Uterus (tissue), 4 donors: ENCODE data around the gene GNAT1. TPM values are rescaled to one million over a fixed set of nuclear protein-coding genes. Genes with fewer than 3 reads are reported as not detected.

ENCODE experiments used
- DNase-seq, 2 donors: peaks; one replicate each; pipeline ENCODE4 v3.0.0-alpha.2; 2019 to 2020
- H3K27ac ChIP-seq, 2 donors: fragments of 200-600 bp; sonication (generic); 1 replicate in 1 of 2; 2 replicates in 1 of 2; pipeline ENCODE4 v1.5.1; 2016 to 2018
- H3K27me3 ChIP-seq, 2 donors: fragments of 200-600 bp; sonication (generic); one replicate each; pipeline ENCODE4 v1.5.1; 2018 to 2019; ENCODE audit warnings: control low read depth in 1 of 2
- H3K36me3 ChIP-seq, 2 donors: fragments of 200-600 bp; sonication (generic); one replicate each; pipeline ENCODE4 v1.5.1; 2019; ENCODE audit warnings: control low read depth in 1 of 2
- H3K4me1 ChIP-seq, 2 donors: fragments of 200-600 bp; sonication (generic); one replicate each; pipeline ENCODE4 v1.5.1; 2018 to 2019; ENCODE audit warnings: control low read depth in 1 of 2
- H3K4me3 ChIP-seq, 2 donors: fragments of 200-600 bp; sonication (generic); 1 replicate in 1 of 2; 2 replicates in 1 of 2; pipeline ENCODE4 v1.5.1; 2018 to 2019; ENCODE audit warnings: mild to moderate bottlenecking in 1 of 2
- H3K9me3 ChIP-seq, 2 donors: fragments of 200-600 bp; sonication (generic); one replicate each; pipeline ENCODE4 v1.5.1; 2019; ENCODE audit warnings: control low read depth in 1 of 2
- CTCF ChIP-seq, 4 experiments: fragments of 200-600 bp in 2 of 4; fragments of 450-650 bp in 2 of 4; sonication (generic) in 2 of 4; IDR thresholded peaks; one replicate each; pipeline ENCODE4 v1.5.1; 2016 to 2019; ENCODE audit warnings: antibody characterized with exemption in 4 of 4, mild to moderate bottlenecking in 2 of 4, moderate library complexity in 1 of 4
- POLR2A ChIP-seq, 2 donors: fragments of 450-650 bp; IDR thresholded peaks; one replicate each; pipeline ENCODE4 v1.6.1; 2016; ENCODE audit warnings: antibody characterized with exemption in 2 of 2, mild to moderate bottlenecking in 1 of 2, moderate library complexity in 1 of 2
- intact Hi-C: fragments of 100-400 bp; cut with DNase I; formaldehyde crosslinking; loops from one replicate; pipeline ENCODE4 v1.15.1; 2023; ENCODE audit warnings: low total_unique reads
- total RNA-seq, 4 donors: library from RNA; depleted of rRNA in 3 of 4; stranded (reverse); fragments of >200 nt in 3 of 4; gene quantifications; one replicate each; pipeline versions ENCODE4 v1.1.0 to v1.2.4, GENCODE V29; 2014 to 2023
- donor health status: DM: yes; HTN: yes; CAD: no.

The GNAT1 gene
- total RNA-seq, 4 donors from 2014 or later = not detected

DNA sequence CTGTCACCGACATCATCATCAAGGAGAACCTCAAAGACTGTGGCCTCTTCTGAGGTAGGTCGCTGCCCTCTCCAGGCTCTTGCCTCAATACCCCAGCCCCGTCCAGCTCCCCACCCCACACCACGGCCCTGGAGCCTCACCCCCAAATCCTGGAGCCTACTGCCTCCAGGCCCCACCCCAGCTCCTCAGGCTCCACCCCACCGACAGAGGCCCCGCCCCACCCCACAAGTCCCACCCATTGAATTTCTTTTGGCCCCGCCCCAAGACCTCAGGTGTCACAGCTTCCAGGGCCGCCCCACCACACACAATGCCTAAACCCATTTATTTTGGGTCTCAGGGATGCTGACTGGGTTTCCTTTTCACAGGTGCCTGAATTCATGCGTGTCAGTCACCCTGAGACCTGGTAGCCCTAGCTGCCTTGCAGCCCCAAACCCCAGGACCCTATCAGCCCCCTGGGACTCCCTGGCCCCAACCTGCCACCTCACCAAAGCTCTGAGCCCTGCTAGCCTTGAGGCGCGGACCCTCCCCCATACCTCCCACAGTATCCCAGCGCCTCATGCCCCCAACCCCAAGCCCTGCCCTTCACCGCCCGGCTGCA, 3.6 kb downstream of the GNAT1 start:
- no peak for DNase-seq
- no peak overlapping the region for H3K27ac ChIP-seq
- intact Hi-C loops = loop anchor here (5.0 kb wide), 2 partner anchors 32 to 82 kb away; partner anchors contain the start of gene LSMEM2
- H3K27me3 ChIP-seq = peaks cover 15 to 17% of the 10 kb centered on the region in 2 donors
- H3K9me3 ChIP-seq = no peaks in the 10 kb centered on the region
- no peak overlapping the region for H3K4me3 ChIP-seq
- H3K36me3 ChIP-seq = no peaks in the 10 kb centered on the region
- TF ChIP-seq CTCF (IDR thresholded peaks at IDR 0.05) = no peak
- no peak for TF ChIP-seq POLR2A (IDR thresholded peaks at IDR 0.05)
- H3K4me1 ChIP-seq = peaks cover 0 to 7% of the 10 kb centered on the region in 2 donors

GRCh38 chr3:50195501-50196252, 4.3 kb downstream of the GNAT1 start:
- no peak for DNase-seq
- no peaks in the 10 kb centered on the region for H3K9me3 ChIP-seq
- peaks cover 15 to 17% of the 10 kb centered on the region in 2 donors for H3K27me3 ChIP-seq
- H3K4me1 ChIP-seq = peaks cover 0 to 7% of the 10 kb centered on the region in 2 donors
- TF ChIP-seq CTCF (IDR thresholded peaks at IDR 0.05) = no peak
- TF ChIP-seq POLR2A (IDR thresholded peaks at IDR 0.05) = no peak
- H3K27ac ChIP-seq = no peak overlapping the region
- intact Hi-C loops = no loop called here
- H3K4me3 ChIP-seq = no peak overlapping the region
- H3K36me3 ChIP-seq = no peaks in the 10 kb centered on the region

DNA sequence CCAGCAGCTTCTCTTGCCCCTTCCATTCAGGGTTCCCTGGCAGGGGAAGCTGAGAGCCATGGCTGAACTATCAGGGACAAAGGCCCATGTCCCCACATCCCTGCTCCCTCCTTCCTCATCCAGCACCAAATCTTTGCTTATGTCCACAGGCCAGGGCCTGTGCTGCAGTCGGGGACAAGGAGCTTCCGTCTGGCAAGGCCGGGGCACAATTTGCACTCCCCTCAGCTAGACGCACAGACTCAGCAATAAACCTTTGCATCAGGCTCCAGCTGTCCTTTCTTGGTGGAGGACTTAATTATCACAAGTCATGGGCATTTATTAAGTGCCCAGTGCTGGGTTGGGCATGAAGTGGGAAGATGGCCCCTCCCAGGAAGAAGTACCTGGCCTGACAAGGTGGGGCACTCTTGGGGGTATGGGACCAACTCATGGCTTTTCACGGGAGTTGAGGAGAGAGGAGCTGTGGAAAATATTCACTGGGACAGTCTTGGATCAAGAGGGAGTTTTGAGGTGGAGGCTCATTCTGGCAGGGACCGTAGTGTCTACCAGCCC, 4.9 kb downstream of the GNAT1 start:
- H3K9me3 ChIP-seq = no peaks in the 10 kb centered on the region
- no peaks in the 10 kb centered on the region for H3K36me3 ChIP-seq
- peaks cover 0 to 7% of the 10 kb centered on the region in 2 donors for H3K4me1 ChIP-seq
- DNase-seq = no peak
- H3K4me3 ChIP-seq = no peak overlapping the region
- H3K27ac ChIP-seq = no peak overlapping the region
- intact Hi-C loops = no loop called here
- no peak for TF ChIP-seq POLR2A (IDR thresholded peaks at IDR 0.05)
- TF ChIP-seq CTCF (IDR thresholded peaks at IDR 0.05) = no peak
- peaks cover 15 to 17% of the 10 kb centered on the region in 2 donors for H3K27me3 ChIP-seq

GRCh38 chr3:50201573-50202315, 10.3 kb downstream of the GNAT1 start:
- H3K27ac ChIP-seq = no peak overlapping the region
- TF ChIP-seq CTCF (IDR thresholded peaks at IDR 0.05) (no peak), POLR2A (IDR thresholded peaks at IDR 0.05) (no peak)
- no peak overlapping the region for H3K4me3 ChIP-seq
- H3K9me3 ChIP-seq = no peaks in the 10 kb centered on the region
- no peaks in the 10 kb centered on the region for H3K36me3 ChIP-seq
- DNase-seq = no peak
- H3K4me1 ChIP-seq = peaks cover 0 to 13% of the 10 kb centered on the region in 2 donors
- intact Hi-C loops = no loop called here
- peaks cover 14 to 17% of the 10 kb centered on the region in 2 donors for H3K27me3 ChIP-seq
